H54 (cell line): Measurements from ENCODE around the gene RTCB.

ENCODE experiments used
- DNase-seq: peaks from one replicate; pipeline ENCODE4 v3.0.0; 2011; ENCODE audit warnings: low spot score, mixed read lengths; ENCODE audit not compliant: insufficient read length
- FAIRE-seq: peaks from 3 replicates; lab custom pipeline; 2011; peaks lifted over from hg19 to GRCh38; lab: Jason Lieb, UNC
- POLR2A ChIP-seq: IDR thresholded peaks from 2 replicates; pipeline ENCODE4 v1.6.1; 2011; ENCODE audit warnings: low read depth, mild to moderate bottlenecking, low read length

RTCB gene

DNA sequence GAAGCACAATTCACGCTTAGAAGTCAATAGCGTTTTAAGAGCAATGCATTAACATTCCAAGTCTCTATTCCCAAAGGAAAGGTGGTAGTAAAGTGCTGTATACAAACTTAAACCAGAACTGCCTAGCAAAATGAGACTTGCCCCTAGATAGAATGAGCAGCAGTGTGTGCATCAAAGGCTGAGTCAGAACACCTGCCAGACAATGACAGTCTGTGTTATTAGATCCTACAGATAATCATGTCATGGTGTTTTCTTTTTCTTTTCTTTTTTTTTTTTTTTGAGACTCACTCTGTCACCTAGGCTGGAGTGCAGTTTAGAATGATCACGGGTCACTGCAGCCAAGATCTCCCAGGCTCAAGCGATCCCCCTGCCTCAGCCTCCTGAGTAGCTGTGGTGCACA is 1.6 kb downstream of the RTCB start:
- DNase-seq (no peak), FAIRE-seq (no peak)
- TF ChIP-seq POLR2A, result no peak

DNA sequence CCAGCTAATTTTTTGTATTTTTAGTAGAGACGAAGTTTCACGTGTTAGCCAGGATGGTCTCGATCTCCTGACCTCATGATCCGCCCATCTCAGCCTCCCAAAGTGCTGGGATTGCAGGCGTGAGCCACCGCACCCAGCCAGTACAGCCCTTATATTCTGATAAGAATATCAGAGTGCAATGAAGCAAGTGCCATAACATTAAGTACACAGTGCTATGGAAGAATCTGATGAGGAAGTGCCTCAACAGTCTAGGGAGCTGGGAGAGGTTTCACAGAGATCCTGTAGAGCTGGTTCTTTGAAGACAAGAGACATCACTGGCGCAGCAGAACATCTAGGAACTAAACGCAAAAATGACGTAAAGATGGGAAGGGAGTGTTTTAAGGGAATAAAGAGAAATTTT is 2.1 kb downstream of the RTCB start:
- no peak for FAIRE-seq

GRCh38 chr22:32407936-32408335 is 4.1 kb downstream of the RTCB start:
- DNase-seq (no peak), FAIRE-seq (no peak)
- TF ChIP-seq POLR2A, result no peak

More for the DNA sequence above, 2.1 kb downstream of the RTCB start:
- no peak for DNase-seq
- no peak for TF ChIP-seq POLR2A

GRCh38 chr22:32407312-32407711 is 4.7 kb downstream of the RTCB start:
- DNase-seq (no peak), FAIRE-seq (no peak)
- no peak for TF ChIP-seq POLR2A

DNA sequence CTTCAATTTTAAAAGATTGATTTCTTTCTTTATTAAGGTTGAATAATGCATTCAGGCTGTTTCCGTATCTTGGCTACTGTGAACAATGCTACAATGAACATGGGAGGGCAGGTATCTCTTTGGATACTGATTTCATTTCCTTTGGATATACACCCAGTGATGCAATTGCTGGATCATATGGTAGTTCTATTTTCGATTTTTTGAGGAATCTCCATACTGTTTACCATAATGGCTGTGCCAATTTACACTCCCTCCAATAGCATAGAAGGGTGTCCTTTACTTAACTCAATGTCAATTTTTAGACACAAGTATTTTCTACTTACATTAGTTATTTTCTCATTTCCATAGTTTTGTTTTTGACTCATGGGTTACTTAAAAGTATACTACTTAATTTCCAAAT is 8.0 kb downstream of the RTCB start:
- TF ChIP-seq POLR2A, result no peak
- DNase-seq (no peak), FAIRE-seq (no peak)

GRCh38 chr22:32401486-32401885 is 10.6 kb downstream of the RTCB start:
- TF ChIP-seq POLR2A, result no peak
- no peak for FAIRE-seq
- no peak for DNase-seq

GRCh38 chr22:32396746-32397145 is 15.3 kb downstream of the RTCB start:
- no peak for FAIRE-seq
- DNase-seq, result no peak
- TF ChIP-seq POLR2A, result no peak

DNA sequence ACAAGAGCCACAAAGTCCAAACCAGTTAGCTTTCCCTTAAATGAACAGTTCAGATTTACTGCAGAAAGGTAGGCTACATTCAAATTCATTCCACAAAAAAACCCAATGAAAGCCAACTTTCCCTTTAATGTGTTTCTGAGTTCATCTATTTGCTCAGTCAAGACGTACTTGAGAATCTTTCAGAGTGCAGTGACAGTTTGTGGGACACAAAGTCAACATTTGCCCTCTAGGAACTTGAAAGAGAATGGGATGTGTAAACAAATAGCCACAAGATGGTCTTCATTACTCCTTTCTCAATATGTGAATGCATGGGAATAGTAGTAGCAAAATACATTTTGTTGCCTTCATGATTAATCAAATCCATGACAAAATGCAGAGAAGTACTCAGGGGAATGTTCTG is 15.8 kb downstream of the RTCB start:
- no peak for TF ChIP-seq POLR2A
- FAIRE-seq, result no peak
- no peak for DNase-seq

GRCh38 chr22:32395107-32395506 is 16.9 kb downstream of the RTCB start:
- DNase-seq (no peak), FAIRE-seq (no peak)
- TF ChIP-seq POLR2A, result no peak

GRCh38 chr22:32389685-32390084 is 22.4 kb downstream of the RTCB start:
- no peak for TF ChIP-seq POLR2A
- FAIRE-seq (no peak), DNase-seq (no peak)

- no peak for FAIRE-seq
- DNase-seq, result no peak
- TF ChIP-seq POLR2A, result no peak
These were observed 26.4 kb downstream of the RTCB start for GRCh38 chr22:32385681-32386080.

DNA sequence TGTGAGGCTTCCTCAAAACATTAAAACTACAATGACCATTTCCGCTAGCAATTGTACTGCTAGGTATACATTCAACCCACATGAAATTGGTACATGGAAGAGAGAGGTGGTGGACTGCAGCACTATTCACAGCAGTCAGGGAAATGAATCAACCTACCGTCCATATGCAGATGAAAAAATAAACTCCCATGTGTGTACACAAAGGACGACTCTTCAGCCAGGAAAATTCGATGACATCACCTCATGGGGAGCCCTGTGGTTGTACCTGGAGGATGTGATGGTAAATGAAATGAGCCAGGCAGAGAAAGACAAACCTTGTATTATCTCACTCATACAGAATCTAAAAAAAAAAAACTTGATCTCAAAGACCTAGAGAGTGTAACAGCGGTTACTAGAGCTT is 31.1 kb downstream of the RTCB start:
- FAIRE-seq, result no peak
- DNase-seq, result no peak
- no peak for TF ChIP-seq POLR2A

GRCh38 chr22:32378707-32379272 is 33.3 kb downstream of the RTCB start:
- peak; percentile 35 for DNase-seq
- FAIRE-seq, result no peak
- TF ChIP-seq POLR2A, result no peak

- FAIRE-seq (no peak), DNase-seq (no peak)
- no peak for TF ChIP-seq POLR2A
These were observed 35.4 kb downstream of the RTCB start for GRCh38 chr22:32376681-32377080.

GRCh38 chr22:32375678-32376450 is 36.2 kb downstream of the RTCB start:
- TF ChIP-seq POLR2A, result no peak
- DNase-seq (no peak), FAIRE-seq (no peak)
